GM19099 (cell line): ENCODE data around the gene MYZAP.

Experiments used
- POLR2A ChIP-seq: IDR thresholded peaks from 3 replicates; pipeline ENCODE4 v1.6.1; 2011; ENCODE audit warnings: low read depth; ENCODE audit not compliant: insufficient read length; ENCODE audit errors: extremely low read depth

The MYZAP gene

GRCh38 chr15:57591822-57592367, at the start of gene MYZAP:
Gene MYZAP, plus strand, starts transcription at chr15:57591904. Its CDS starts 131 bp downstream, at chr15:57592035.
- no peak for TF ChIP-seq POLR2A

GRCh38 chr15:57542505-57542817, 49.2 kb upstream of the MYZAP start:
- no peak for TF ChIP-seq POLR2A

DNA sequence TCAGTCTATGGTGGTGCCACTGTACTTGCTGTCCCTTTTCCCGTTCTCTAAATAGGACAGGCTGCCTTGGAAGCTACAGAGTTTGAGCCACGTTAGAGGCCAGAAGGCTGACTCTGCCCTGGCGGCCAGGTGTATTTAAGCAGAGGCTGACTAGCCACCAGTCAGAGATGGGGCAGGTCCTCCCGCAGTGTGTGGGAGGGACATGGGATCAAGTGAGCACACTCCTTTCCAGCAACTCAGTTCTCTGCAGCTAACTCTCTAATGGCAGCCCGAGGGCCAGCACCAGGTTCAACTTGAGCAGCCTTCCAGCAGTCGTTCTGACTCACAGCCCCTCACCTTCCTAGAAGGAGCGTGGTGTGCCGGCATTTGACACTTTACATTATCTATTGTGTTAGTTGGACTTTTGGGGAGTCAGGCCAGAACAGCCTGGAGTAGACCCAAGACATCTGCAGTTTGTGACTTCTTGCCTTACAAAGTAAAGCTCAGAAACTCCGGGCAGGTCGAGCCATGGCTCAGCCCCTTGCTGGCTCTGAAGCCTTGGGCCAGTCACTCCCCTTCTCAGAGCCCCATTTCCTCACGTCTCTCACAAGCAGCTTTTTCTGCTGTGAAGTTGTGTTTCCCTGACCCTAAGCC, 46.7 kb upstream of the MYZAP start:
- TF ChIP-seq POLR2A = no peak

- no peak for TF ChIP-seq POLR2A
Measured at GRCh38 chr15:57545995-57546394, 45.7 kb upstream of the MYZAP start.

GRCh38 chr15:57547243-57547755, 44.4 kb upstream of the MYZAP start:
- no peak for TF ChIP-seq POLR2A

DNA sequence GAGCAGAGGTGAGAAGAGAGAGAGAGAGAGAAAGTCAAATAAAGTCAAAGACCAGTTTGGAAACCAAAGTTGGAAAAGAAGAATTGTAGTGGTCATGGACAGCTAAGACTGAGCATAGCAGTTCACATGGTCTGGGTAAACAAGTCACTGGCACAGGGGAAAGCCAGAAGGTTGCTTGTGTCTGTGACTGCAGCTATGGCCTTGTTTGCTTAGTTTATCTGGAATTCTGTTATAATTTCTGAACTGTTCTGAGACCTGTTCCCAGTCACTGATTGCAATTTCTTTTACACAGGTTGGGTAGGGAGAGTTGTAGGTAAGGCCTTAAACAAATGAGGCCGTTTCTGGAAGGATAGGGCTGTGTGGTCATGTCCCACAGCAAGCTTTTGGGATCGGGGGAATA, 43.4 kb upstream of the MYZAP start:
- TF ChIP-seq POLR2A = no peak

- TF ChIP-seq POLR2A = no peak
Measured at GRCh38 chr15:57548835-57549234, 42.9 kb upstream of the MYZAP start.

DNA sequence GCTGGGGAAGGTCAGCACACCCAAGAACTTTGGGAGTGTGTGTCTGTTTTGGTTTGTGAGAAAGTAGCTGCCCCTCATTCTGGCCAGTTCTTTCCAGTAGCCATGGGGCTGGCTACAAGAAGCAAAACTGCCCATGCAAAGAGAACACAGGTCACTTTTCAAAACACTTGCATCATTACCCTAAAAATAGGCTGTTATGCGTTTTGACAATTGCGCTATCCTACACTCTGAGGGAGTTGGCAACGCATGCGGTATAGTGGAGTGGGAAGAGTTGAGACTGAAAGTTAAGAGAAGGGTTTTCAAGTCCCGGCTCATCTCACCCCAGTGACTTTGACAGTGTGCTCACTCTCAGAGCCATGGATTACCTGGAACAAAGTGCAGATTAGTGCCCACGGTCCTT, 41.8 kb upstream of the MYZAP start:
- no peak for TF ChIP-seq POLR2A

- no peak for TF ChIP-seq POLR2A
Measured at GRCh38 chr15:57550640-57551039, 41.1 kb upstream of the MYZAP start.

DNA sequence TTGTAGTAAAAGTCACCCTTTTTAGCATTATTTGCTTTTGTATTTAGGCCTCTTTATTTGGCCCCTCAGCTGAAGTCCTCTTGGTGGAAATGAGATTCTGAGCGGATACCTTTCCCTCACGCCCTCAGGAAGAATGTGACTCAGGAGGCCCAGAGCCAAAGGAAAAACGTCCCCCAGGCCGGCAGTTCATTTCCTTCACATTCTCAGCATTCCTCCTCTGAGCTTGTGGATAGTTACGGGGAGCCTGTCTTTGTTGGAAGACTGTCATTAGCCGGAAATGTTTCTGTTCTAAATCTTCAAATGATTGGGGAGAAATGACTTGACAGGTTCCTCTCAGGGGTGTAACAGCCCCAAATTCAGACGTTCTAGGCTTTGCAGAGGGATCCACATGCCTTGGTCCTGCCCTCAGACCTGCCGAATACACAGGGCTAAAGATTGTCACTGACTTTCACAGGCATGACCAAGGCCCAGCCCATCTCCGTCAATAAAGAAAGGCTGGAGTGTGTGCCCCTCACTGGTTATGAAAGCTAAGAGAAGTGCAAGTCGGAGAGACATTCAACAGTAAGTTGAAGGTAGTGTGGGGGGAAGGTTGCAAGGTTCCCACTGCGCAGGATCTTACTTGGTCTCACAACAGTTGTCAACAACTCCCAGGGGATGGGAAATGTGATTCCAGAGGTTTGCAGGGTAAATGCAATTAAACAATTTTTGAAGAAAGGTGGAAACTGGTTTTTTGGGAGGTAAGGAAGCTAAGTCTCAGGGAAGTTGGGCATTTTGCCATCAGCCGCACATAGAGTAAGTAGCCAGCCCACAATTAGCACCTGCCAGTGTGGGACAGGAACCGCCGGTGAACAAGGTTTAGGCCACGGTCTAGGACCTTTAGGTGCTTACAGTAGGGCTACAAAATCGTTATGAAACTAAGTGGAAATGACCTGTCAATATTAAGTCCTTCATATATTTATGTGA, 39.7 kb upstream of the MYZAP start:
- no peak for TF ChIP-seq POLR2A

DNA sequence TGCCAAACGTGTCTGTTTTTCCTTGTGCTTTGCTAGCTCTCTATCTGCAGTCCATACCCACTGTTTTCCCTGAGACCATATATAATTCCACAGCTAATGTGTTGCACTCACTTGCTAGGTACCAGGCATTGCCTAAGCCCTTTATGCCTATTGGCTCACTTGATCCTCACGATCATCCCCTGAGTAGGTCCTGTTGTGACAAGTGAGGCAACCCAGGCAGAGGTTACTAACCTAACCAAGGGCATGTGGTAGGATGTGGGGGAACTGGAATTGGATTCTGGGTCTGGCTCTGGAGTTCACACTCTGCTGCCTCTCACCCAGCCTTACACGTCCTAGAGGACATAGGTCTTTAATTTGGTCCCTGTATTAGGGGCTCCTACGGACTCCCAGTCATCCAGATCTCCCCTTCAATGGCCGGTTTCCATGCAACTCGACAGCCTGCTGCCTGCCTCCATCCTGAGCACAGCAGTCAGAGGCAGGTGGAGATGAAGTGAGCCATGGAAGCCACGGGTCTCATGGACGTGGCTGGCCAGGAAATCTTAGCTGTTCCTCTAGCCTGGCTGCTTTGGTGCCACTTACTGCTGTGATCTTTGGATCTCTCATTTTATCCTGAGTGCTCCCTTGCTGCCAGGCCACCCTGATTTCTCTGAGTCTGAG, 38.9 kb upstream of the MYZAP start:
- no peak for TF ChIP-seq POLR2A

GRCh38 chr15:57553526-57553925, 38.2 kb upstream of the MYZAP start:
- no peak for TF ChIP-seq POLR2A

DNA sequence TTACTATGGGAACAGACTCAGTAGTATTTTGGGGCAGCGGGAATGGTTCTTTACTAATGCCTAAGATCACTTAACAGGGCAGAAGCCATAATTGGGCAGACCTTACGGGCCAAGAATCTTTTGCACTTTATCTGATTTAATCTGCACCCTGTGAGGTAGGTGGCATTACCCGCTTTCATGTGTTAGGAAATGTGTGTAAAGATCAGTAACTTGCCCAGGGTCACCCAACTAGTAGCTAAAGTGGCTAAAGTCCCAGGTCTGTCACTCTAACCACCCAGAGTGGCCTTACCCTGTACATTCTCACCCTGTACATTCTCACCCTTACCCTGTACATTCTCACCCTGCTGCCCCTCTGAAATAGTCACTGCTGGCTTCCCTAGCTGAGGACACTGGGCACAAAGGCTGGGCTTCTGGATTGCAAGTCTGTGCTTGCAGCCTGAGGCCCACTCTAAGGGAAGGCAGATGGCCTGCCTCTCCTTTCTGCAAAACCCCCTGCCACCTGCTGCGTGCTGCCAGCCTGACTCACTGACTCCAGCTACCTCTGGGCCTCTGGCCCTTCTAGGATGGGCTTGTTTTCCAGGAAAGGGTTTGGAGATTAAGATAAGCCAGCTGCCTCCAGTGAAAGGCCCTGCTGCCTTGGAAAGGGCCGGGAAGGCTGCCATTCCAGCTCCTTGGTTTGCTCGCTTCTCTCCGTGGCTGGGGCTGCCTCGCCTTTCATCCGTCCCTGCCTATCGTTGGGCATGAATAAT, 37.5 kb upstream of the MYZAP start:
- no peak for TF ChIP-seq POLR2A

GRCh38 chr15:57554812-57555179, 36.9 kb upstream of the MYZAP start:
- TF ChIP-seq POLR2A = no peak

DNA sequence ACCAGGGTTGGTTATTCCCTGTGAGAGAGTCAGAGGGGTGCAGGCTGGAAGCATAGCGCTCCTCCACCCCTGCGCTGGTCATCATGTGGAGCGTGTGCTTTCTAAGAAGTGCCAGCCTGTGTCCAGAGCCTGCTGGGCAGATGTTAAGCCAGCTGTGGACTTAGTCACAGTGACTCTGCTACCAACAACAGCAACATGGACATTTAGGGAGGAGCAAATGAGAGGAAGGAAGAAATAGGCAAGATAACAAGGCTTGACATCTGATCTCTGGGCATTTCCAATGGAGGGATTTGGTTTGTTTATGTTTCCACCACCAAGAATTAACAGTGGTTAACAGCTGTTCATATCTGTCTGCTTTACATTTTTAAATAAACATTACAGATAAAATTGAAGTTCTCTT, 36.4 kb upstream of the MYZAP start:
- no peak for TF ChIP-seq POLR2A

GRCh38 chr15:57556040-57556439, 35.7 kb upstream of the MYZAP start:
- no peak for TF ChIP-seq POLR2A
